ENCODE measurements around the gene OR51I1.

DNA sequence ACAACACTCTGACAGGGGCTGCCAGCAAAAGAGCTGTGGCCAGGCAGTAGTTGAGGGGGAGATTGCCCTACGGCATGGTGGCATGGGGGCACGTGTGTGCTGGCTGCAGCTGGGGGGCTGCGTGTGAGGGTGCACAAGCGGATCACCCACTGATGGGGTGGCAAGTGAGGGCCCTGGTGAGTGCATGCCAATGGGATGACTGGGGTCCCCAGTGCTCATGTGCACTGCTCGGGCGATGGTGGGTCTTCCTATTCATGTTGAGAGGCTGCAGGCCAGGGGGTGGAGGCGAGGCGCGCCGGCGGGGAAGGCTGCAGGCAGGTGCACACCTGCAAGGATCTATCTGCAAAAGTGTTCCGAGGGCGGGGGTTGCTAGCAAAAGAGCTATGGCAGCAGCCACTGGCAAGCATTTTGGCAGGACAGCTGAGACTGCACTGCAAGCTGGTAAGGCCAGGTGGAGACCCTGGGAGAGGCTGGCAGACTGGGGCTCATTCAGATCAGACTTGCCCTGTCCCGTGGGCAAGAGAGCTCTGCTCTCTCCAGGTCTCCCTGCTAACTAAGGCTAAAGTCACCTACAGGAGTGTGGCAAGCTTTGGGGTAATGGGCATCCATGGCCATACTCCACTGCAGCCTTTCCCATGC lies 19.8 kb upstream of the OR51I1 start:
- TF ChIP-seq, protein P1, sequence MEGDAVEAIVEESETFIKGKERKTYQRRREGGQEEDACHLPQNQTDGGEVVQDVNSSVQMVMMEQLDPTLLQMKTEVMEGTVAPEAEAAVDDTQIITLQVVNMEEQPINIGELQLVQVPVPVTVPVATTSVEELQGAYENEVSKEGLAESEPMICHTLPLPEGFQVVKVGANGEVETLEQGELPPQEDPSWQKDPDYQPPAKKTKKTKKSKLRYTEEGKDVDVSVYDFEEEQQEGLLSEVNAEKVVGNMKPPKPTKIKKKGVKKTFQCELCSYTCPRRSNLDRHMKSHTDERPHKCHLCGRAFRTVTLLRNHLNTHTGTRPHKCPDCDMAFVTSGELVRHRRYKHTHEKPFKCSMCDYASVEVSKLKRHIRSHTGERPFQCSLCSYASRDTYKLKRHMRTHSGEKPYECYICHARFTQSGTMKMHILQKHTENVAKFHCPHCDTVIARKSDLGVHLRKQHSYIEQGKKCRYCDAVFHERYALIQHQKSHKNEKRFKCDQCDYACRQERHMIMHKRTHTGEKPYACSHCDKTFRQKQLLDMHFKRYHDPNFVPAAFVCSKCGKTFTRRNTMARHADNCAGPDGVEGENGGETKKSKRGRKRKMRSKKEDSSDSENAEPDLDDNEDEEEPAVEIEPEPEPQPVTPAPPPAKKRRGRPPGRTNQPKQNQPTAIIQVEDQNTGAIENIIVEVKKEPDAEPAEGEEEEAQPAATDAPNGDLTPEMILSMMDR (IDR thresholded peaks at IDR 0.05; ENCODE audit: insufficient read depth, low read length, poor library complexity, severe bottlenecking) = no peak
- TF ChIP-seq EZH2phosphoT487 (conservative IDR thresholded peaks at IDR 0.05; ENCODE audit: low read length) = no peak
